Activated CD8-positive, alpha-beta memory T cell treated with anti-CD3 and anti-CD28 coated beads, Interleukin-2, amount 10 ng/mL, durations not matched to agents 7 days and 5 days (primary cell): ENCODE measurements around the gene KIAA0513. TPM values are rescaled to one million over a fixed set of nuclear protein-coding genes. Genes with fewer than 3 reads are reported as not detected.

Experiments used
- ATAC-seq: fragments of 150-1000 bp; cut with Tn5 transposase; one replicate; pipeline ENCODE4 v1.10.0; 2021; ENCODE audit warnings: moderate library complexity
- CTCF ChIA-PET: fragments of 350-600 bp; sonication (Branson Sonifier 250); formaldehyde crosslinking; loops from one replicate; lab custom pipeline; 2021; ENCODE audit warnings: antibody characterized with exemption; lab: Charles Lee
- DNase-seq: peaks from one replicate; pipeline ENCODE4 v3.0.0-alpha.2; 2020
- H3K27ac Mint-ChIP-seq: one replicate; pipeline ENCODE4 v1.8.0; 2021; ENCODE audit warnings: mild to moderate bottlenecking, mixed read lengths
- H3K27me3 Mint-ChIP-seq: one replicate; pipeline ENCODE4 v1.8.0; 2021; ENCODE audit warnings: mixed read lengths
- H3K36me3 Mint-ChIP-seq: one replicate; pipeline ENCODE4 v1.8.0; 2021; ENCODE audit warnings: mild to moderate bottlenecking, mixed read lengths
- H3K4me1 Mint-ChIP-seq: one replicate; pipeline ENCODE4 v1.8.0; 2021; ENCODE audit warnings: mixed read lengths
- H3K4me3 Mint-ChIP-seq: one replicate; pipeline ENCODE4 v1.8.0; 2021; ENCODE audit warnings: mild to moderate bottlenecking, moderate library complexity, mixed read lengths
- H3K9me3 Mint-ChIP-seq: one replicate; pipeline ENCODE4 v1.8.0; 2022; ENCODE audit warnings: low read depth, mixed read lengths
- total RNA-seq, 2 experiments: library from RNA; stranded (reverse); gene quantifications; one replicate each; pipeline ENCODE4 v1.2.3, GENCODE V29; 2021

The KIAA0513 gene
- total RNA-seq, 2 experiments from 2014 or later, result 7.9 to 9.6 TPM

DNA sequence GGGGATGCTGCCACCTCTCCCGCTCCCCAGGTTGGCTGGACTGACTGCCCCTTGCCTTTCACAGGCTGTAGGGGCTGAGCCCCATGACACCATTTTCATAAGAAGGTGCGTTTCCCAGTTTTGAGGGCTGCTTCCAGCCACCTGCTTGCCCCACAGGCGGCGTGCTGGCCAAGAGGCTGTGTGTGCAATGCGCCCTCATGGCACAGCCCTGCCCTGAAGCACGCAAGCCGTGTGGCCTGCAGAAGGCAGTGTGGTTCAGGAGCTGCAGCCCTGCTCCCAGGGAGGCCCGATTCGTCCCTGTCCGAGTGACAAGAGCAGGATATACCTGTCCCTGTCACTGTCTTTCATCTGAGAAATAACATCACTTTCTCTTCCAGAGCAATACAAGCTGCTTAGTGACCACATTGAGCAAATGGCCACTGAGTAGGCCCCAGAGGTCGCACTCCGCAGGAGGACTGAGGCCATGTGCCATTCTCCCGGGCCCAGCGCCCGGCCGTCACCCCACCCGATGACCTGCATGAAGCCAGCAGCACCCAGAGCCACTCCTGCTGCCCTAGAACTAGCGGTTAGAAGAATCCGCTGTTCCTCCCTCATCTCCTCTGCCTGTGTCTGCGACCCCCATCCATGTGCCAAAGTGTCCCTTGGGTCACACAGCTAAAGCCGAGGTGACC, 60.4 kb downstream of the KIAA0513 start:
- CTCF ChIA-PET, result interaction anchor here (1.9 to 4.1 kb wide), 2 partner anchors 32 to 60 kb away, joined by 18 to 43 read pairs; partner anchors contain the start of gene KIAA0513
- Mint-ChIP-seq H3K27ac (no peak overlapping the region), H3K27me3 (no peaks in the 10 kb centered on the region), H3K4me3 (no peak overlapping the region), H3K4me1 (peaks cover 9% of the 10 kb centered on the region), H3K9me3 (no peaks in the 10 kb centered on the region), H3K36me3 (no peaks in the 10 kb centered on the region)
- no peak for DNase-seq
- ATAC-seq, result no peak

DNA sequence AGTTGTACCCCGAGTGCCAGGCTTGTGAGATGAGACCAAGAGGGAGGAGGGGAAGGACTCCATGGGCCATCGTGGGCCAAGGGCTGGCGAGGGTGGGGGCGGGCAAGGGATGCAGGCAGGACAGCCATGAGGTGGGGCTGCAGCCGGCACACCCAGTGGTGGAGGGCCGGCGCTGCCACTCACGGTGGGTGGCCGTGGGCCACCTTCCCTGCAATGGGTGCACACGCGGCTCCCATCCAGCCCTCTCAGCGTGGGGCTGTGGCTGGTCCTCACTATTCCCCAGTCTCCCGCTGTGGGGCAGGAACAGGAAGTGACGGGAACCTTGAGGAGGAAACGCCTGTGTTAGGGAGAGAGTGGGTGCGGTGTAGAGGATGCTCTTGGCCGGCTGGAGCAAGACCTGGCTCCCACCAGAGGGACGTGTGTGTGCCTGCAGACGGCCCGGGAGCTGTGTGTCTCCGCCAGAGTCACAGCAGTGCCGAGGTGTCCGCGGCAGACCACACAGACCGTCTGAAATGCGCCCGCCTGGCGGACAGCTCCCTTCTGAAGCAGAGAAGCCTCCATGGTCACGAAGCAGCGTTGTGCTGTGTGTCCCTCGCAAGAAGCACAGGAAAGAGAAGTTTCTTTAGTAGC, 61.1 kb downstream of the KIAA0513 start:
- ATAC-seq (no peak), DNase-seq (no peak)
- CTCF ChIA-PET, result no interaction called here
- Mint-ChIP-seq H3K36me3 (no peaks in the 10 kb centered on the region), H3K9me3 (no peaks in the 10 kb centered on the region), H3K4me1 (peaks cover 9% of the 10 kb centered on the region), H3K27me3 (no peaks in the 10 kb centered on the region), H3K4me3 (no peak overlapping the region), H3K27ac (no peak overlapping the region)

DNA sequence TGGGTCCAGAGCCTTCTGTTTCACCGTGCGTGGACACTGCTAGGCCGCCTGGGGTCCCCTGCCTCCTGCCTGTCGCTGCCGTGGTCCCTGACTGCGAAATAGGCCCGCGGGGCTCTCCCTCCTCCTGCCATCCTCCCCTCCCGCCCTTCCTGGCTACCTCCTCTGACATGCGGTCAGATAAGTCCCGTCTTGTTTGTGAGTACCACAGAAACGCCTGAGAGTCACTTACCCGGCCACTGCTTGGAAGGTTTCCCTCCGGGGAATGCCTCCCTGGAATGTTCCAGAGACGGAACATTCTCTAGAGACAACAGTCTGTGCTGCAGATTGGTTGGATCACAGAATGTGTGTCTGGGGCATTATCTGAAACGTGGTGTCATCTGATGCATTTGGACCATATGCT, 61.9 kb downstream of the KIAA0513 start:
- CTCF ChIA-PET, result interaction anchor here (0.9 to 1.7 kb wide), 2 partner anchors 14 to 78 kb away, joined by 3 to 8 read pairs; partner anchors contain the start of gene ZDHHC7
- DNase-seq, result no peak
- Mint-ChIP-seq H3K27me3 (no peaks in the 10 kb centered on the region), H3K36me3 (no peaks in the 10 kb centered on the region), H3K9me3 (no peaks in the 10 kb centered on the region), H3K4me1 (peaks cover 9% of the 10 kb centered on the region), H3K4me3 (no peak overlapping the region), H3K27ac (no peak overlapping the region)
- ATAC-seq, result no peak

DNA sequence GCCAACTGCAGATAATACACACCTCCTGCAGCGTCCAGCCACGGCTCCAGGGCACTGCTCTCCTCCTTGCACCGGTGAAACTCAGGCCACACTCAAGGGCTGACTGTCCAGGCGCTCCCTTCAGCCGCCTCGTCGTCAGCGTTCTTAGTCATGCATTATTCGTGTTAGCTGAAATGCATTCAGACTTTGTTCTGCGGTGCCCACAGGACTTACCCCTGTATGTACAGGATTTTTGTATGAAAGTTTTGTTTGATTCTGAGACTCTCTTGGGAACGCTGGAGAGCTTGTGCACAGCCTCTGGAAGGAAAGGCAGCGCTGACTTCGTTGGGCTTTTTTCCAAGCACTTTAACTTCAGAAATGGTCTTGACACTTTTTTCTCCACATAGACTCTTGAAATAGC, 62.6 kb downstream of the KIAA0513 start:
- Mint-ChIP-seq H3K4me1 (peaks cover 9% of the 10 kb centered on the region), H3K27ac (no peak overlapping the region), H3K27me3 (no peaks in the 10 kb centered on the region), H3K4me3 (no peak overlapping the region), H3K36me3 (no peaks in the 10 kb centered on the region), H3K9me3 (no peaks in the 10 kb centered on the region)
- DNase-seq (no peak), ATAC-seq (no peak)
- CTCF ChIA-PET, result interaction anchor here (0.8 to 3.9 kb wide), 6 partner anchors 8 to 119 kb away, joined by 3 to 14 read pairs (median 3); partner anchors contain the start of gene ZDHHC7

DNA sequence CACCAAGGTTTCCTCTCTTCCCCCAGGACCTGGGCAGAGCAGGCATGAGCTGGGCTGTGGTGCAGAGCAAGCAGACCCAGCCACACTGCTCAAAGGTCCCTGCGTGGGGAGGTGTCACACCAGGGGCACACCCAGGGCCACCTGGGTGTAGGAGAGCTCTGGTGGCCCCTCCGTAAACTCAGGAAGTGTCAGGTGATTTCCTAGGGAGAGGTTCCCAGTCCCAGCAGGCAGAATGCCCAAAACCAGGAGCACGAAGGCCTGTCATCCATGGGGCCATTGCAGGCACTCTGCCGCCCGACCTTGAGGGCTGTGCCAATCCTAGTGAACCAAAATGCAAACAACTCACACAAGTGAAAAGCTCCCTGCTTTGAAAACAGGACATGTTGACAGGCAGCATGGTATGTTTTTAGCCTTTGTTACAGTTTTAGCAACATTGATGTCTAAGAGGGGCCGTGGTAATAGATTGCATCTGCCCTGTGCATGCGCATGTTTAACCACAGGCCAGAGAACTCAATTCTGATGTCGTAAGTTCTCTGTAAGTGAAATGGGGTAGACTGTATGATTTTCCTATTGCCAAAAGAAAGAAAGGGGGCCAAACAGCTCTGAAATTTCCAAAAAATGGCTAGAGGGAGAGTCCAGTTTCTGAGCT, 63.4 kb downstream of the KIAA0513 start:
- CTCF ChIA-PET, result interaction anchor here (0.8 to 3.9 kb wide), 7 partner anchors 9 to 1245 kb away, joined by 3 to 14 read pairs (median 3); partner anchors contain the start of gene ZDHHC7

DNA sequence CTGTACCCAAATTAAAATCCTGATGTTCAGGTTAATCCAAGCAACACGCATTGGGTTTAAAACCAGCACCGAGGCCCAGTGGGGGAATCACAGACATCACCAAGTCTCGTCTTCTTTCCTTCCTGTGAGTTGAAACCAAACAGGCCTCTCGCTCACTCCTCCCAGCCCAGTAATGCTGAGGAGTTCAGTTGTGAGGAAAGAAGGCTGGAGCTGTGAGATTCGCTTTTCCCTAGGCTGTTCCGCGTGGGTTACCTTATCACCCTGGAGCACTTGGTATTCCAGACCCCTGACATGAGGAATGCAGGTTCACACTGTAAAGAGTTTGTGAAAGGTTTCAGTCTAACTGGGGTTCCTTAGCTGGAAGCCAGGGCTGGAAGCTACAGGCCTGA, 63.9 kb downstream of the KIAA0513 start:
- CTCF ChIA-PET, result interaction anchor here (0.5 to 3.9 kb wide), 6 partner anchors 10 to 1245 kb away, joined by 3 to 14 read pairs (median 3); partner anchors contain the start of gene ZDHHC7

More for the DNA sequence above, 63.4 kb downstream of the KIAA0513 start:
- Mint-ChIP-seq H3K27me3 (no peaks in the 10 kb centered on the region), H3K4me3 (no peak overlapping the region), H3K36me3 (no peaks in the 10 kb centered on the region), H3K4me1 (peaks cover 9% of the 10 kb centered on the region), H3K9me3 (no peaks in the 10 kb centered on the region), H3K27ac (no peak overlapping the region)
- ATAC-seq, result no peak
- DNase-seq, result no peak

DNA sequence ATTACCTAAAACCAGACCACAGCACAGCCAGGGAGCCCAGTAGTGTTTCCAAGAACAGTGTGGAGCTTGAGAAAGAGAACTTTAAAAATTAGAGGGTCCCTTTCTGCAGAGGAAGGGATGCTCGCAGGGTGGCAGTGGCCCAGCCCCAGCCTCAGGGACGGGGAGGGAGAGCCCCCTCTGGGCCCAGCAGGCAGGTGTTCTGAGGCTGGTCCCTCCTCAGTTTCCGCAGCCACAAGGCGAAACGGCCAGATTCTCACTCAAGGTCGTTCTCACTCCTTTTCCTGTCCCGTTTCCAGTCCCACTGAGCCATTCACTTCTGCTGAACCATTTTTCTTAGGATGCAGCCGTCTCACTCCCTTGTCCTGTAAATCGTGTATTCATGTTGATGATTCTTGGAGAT, 64.7 kb downstream of the KIAA0513 start:
- CTCF ChIA-PET, result interaction anchor here (0.5 to 3.9 kb wide), 2 partner anchors 23 to 69 kb away, joined by 3 to 14 read pairs; no protein-coding TSS in a partner anchor
- Mint-ChIP-seq H3K4me1 (peaks cover 5% of the 10 kb centered on the region), H3K9me3 (no peaks in the 10 kb centered on the region), H3K36me3 (no peaks in the 10 kb centered on the region), H3K27ac (no peak overlapping the region), H3K27me3 (no peaks in the 10 kb centered on the region), H3K4me3 (no peak overlapping the region)
- DNase-seq (no peak), ATAC-seq (no peak)

More for the DNA sequence above, 63.9 kb downstream of the KIAA0513 start:
- Mint-ChIP-seq H3K27ac (no peak overlapping the region), H3K4me3 (no peak overlapping the region), H3K9me3 (no peaks in the 10 kb centered on the region), H3K4me1 (peaks cover 9% of the 10 kb centered on the region), H3K27me3 (no peaks in the 10 kb centered on the region), H3K36me3 (no peaks in the 10 kb centered on the region)
- DNase-seq, result no peak
- ATAC-seq, result no peak

DNA sequence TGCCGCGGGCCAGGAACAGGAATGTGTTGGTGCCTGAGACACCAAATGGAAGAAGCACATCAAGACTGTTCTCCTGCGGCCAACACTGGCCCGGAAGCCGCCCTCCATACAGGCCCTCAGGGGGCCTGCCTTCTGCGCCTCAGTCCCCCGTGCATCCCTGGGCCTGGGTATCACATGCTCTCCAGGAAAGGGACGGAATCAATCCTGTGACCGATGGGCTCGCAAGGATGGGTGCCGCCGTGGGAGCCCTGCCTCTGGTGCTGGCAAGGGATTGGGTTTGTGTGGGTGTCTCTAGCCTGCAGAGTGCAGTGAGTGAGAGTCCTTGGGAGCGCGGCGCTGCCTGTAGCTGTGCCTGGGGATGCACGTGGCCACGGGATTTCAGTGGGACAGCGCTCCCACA, 65.3 kb downstream of the KIAA0513 start:
- no peaks in the 10 kb centered on the region for H3K27me3 Mint-ChIP-seq
- H3K36me3 Mint-ChIP-seq, result no peaks in the 10 kb centered on the region
- no peak overlapping the region for H3K4me3 Mint-ChIP-seq
- H3K27ac Mint-ChIP-seq, result no peak overlapping the region
- no peaks in the 10 kb centered on the region for H3K9me3 Mint-ChIP-seq
- ATAC-seq (no peak), DNase-seq (no peak)
- CTCF ChIA-PET, result interaction anchor here (3.9 kb wide), 1 partner anchor 22 kb away, joined by 14 read pairs; no protein-coding TSS in a partner anchor
- H3K4me1 Mint-ChIP-seq, result peaks cover 5% of the 10 kb centered on the region

DNA sequence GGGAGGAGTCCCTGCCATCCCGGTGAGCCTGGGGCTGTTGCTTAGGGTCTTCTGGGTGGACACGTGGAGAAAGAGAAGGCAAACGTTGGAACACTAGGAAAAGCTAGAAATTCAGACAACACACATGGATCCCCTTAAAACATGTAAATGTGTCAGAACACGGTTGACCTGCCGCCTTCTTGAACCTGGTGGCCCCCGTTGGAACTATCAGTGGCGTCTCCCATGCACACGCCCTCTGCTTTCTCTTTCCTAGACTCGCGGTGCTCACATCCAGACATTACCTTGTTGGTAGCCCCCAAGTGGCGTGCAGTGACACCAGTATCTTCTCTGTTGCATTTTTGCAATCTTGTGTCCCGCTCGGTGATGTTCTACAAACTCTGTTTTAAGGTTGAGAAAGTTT, 66.1 kb downstream of the KIAA0513 start:
- no peak for DNase-seq
- CTCF ChIA-PET, result interaction anchor here (3.9 kb wide), 1 partner anchor 21 kb away, joined by 14 read pairs; no protein-coding TSS in a partner anchor
- H3K36me3 Mint-ChIP-seq, result no peaks in the 10 kb centered on the region

DNA sequence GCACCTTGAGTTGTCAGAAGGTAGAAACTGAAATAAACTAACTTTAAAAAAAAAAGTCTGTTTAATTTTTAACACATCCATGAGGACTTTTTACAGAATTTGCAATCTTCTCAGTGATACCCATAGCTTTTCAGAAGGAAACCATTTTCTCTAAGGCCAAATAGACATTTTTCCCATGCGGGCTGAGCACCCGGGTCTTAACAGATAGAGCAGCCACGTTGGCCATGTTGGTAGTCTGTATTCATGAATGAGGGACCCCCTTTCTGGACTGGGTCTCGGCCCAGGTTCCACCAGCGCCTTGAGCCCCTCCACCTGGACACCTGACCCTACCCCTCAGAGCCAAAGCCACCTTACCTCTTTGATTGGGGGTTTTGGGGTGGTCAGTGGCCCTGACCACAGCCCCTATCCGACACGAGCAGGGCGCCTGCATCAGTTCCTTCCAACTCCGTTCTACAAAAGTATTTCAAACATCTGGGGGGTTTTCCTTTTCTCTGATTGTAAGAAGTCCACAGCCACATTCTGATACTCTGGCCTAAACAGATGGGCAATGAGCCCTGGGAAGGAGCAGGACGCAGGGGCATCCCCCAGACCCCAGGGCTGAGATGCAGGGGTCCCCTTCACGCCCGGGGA, 66.7 kb downstream of the KIAA0513 start:
- ATAC-seq, result no peak
- Mint-ChIP-seq H3K4me3 (no peak overlapping the region), H3K9me3 (no peaks in the 10 kb centered on the region), H3K4me1 (peaks cover 5% of the 10 kb centered on the region), H3K27me3 (no peaks in the 10 kb centered on the region), H3K36me3 (no peaks in the 10 kb centered on the region), H3K27ac (no peak overlapping the region)
- DNase-seq, result no peak
- CTCF ChIA-PET, result no interaction called here

More for the DNA sequence above, 66.1 kb downstream of the KIAA0513 start:
- H3K9me3 Mint-ChIP-seq, result no peaks in the 10 kb centered on the region
- H3K4me1 Mint-ChIP-seq, result peaks cover 5% of the 10 kb centered on the region
- H3K27ac Mint-ChIP-seq, result no peak overlapping the region
- no peak for ATAC-seq
- H3K4me3 Mint-ChIP-seq, result no peak overlapping the region
- H3K27me3 Mint-ChIP-seq, result no peaks in the 10 kb centered on the region

DNA sequence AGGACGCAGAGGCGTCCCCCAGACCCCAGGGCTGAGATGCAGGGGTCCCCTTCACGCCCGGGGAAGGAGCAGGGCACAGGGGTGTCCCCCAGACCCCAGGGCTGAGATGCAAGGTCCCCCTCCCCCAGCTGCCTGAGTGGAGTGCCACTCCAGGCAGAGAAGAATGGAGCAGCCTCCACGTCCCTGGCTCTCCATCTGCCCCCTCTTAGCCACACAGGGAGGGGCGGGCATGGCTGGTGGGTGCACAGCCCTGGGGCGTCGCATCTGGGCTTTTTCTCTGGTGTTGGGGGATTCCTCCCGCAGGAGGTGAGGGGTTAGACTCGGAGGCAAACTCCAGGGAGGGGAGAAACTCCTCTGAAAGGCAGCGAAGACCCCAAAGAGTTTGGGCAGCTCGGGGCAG, 67.2 kb downstream of the KIAA0513 start:
- ATAC-seq, result no peak
- Mint-ChIP-seq H3K27me3 (no peaks in the 10 kb centered on the region), H3K4me3 (no peak overlapping the region), H3K36me3 (no peaks in the 10 kb centered on the region), H3K9me3 (no peaks in the 10 kb centered on the region), H3K4me1 (peaks cover 5% of the 10 kb centered on the region), H3K27ac (no peak overlapping the region)
- DNase-seq, result no peak
- CTCF ChIA-PET, result interaction anchor here (0.6 kb wide), 1 partner anchor 10 kb away, joined by 3 read pairs; no protein-coding TSS in a partner anchor

DNA sequence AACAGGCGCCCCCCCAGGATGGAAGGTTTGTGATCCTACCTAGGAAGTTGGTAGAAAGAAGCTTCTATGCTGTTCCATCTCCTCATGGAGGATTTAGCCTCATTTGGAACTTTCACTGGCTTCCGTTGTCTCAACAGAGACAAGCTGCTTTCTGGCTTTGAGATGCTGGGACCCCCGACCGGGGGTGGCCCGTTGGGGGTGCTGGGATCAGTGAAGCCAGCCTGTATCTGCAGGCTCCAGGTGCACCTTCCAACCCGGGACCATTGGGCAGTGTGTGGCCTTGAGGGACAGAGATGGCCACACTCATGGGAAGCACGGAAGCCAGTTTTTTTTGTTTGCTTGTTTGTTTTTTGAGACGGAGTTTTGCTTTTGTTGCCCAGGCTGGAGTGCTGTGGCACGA, 69.3 kb downstream of the KIAA0513 start:
- Mint-ChIP-seq H3K27ac (no peak overlapping the region), H3K27me3 (no peaks in the 10 kb centered on the region), H3K36me3 (no peaks in the 10 kb centered on the region), H3K9me3 (no peaks in the 10 kb centered on the region), H3K4me3 (no peak overlapping the region), H3K4me1 (peaks cover 3% of the 10 kb centered on the region)
- CTCF ChIA-PET, result interaction anchor here (1.3 to 1.9 kb wide), 3 partner anchors 8 to 18 kb away, joined by 5 to 6 read pairs (median 5); no protein-coding TSS in a partner anchor
- no peak for ATAC-seq
- DNase-seq, result no peak

DNA sequence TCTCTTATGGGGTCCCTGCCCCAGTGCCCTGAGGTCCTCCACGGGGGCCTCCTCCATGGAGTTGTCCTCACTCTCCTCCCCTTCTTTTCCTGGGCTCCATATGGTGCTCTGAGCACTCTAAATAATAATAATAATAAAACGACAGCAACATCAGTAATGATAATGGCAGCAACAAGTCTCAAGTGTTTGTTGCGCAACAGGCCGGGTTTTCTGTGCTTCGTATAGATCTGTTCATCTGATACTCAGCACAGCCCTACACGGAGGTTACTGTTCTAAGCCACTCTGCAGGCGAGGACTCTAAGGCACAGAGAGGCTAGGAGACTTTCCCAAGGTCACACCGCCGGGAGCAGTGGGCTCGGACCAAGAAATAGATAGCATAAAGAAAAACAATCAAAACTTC, 71.0 kb downstream of the KIAA0513 start:
- no peaks in the 10 kb centered on the region for H3K27me3 Mint-ChIP-seq
- CTCF ChIA-PET, result interaction anchor here (2.0 kb wide), 1 partner anchor 16 kb away, joined by 8 read pairs; no protein-coding TSS in a partner anchor
- peaks cover 12% of the 10 kb centered on the region for H3K4me1 Mint-ChIP-seq
- H3K27ac Mint-ChIP-seq, result no peak overlapping the region
- no peak overlapping the region for H3K4me3 Mint-ChIP-seq
- no peaks in the 10 kb centered on the region for H3K36me3 Mint-ChIP-seq
- no peak for ATAC-seq
- H3K9me3 Mint-ChIP-seq, result no peaks in the 10 kb centered on the region
- DNase-seq, result no peak
